GM21423 (cell line): ENCODE results near the gene FGGY.

Experiments used
- ATAC-seq: cut with Tn5 transposase; IDR thresholded peaks from one replicate; pipeline ENCODE4 v1.9.1; 2021; ENCODE audit warnings: mild to moderate bottlenecking, moderate library complexity; ENCODE audit not compliant: unreplicated experiment

Gene FGGY

DNA sequence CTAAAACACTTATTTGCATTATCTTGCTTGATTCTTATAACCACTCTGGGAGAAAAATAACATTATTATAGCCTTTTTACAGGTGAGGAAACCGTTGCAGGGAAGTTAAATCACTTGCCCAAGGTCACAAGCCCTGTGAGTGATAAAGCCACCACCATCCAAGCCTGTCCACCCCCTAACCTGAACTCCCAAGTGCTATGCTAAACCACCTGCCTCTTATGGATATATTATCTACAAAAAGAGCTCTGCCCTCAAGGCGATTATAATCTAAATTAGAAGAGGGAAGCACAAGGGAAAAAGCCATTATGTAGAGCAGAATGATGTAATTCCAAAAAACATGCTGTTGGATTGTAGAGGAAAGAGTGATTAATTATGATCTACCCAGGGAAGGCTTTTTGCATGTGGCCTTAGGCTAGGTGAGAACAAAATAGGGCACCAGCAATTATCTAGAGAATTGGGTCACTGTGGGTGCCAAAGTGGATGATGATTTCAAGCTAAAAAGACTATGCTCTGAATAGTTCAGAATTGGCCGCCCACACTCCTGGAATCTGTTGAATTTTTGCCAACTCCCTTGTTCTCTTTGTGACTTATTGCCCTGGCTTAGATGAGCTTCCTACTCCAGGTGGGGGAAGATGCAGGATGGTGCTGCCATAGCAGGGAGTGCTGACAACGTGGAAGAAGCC, 205.3 kb downstream of the FGGY start:
- no peak for ATAC-seq

DNA sequence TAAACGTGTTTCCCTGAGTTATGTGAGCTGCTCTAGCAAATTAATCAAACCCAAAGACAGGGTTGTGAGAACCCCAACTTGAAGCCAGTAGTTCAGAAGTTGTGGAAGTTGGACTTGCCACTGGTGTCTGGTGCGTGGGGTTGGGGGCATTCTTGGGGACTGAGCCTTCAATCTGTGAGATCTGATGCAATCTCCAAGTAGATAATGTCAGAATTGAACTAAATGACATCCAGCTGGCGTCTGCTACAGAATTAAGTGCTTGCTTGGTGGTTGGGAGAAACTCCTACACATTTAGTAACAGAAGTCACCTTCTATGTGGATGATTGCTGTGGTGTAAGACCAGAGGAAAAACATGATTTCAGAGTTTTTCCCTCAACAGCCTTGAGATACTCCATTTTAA, 207.4 kb downstream of the FGGY start:
- no peak for ATAC-seq

DNA sequence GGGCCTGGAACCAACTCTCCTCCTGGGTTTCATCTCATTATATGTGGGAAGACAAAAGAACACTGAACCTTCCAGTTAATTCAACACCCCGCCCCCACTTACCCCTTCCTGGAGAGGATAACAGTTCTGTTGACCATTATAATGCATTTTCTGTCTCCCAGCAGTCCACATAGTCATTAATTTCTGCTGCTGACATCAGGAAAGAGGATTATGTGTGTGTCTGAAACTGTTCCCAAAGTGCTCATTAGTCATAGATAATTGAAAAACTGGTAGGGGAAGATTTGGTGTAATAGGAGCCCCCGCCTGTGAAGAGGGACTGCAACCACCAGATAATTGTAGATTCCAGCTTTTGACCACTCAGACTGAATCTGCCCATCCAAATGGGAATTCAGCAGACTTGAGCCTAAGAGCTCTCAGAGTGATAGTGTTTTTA, 208.7 kb downstream of the FGGY start:
- ATAC-seq, result no peak

DNA sequence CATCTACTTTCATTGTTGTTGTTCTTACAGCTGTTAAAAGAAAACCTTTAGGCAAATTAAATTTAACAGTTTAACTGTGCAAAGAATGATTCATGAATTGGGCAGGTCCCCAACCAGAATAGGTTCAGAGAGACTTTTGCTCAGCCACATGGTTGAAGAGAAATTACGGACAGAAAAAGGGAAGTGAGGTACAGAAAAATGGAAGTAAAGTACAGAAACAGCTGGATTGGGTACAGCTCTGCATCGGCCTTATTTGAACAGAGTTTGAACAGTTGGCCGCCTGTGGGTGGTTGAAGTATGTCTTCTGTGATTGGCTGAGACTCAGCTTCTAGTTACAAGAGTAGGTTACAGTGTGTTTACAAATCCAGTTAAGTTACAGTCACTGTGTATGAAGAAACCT, 210.1 kb downstream of the FGGY start:
- ATAC-seq, result peak; percentile 85

DNA sequence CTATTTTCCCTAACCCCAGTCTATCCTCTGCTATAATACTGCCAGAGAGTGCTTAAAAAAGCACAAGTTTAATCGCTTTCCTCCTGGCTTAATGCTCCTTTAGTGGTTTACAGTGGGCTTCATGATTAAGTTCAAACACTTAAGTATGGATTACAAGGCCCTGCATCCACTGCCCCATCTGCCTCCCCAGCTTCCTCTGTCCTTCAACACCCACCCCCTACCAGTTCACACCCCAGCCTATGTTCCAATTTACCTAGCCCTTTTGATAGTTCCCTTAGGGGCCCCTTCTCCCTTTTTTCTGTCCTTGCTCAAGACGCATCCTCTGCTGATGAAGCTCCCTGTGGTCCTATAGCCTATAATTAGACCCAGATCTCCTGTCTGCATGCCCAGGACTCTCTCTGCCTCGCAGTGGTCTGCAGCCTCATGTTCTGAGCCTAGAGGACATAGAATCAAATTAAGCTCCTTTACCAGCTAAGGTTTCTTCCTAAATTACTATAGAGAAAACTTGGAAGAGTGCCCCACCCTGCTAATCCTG, 212.5 kb downstream of the FGGY start:
- ATAC-seq, result no peak

DNA sequence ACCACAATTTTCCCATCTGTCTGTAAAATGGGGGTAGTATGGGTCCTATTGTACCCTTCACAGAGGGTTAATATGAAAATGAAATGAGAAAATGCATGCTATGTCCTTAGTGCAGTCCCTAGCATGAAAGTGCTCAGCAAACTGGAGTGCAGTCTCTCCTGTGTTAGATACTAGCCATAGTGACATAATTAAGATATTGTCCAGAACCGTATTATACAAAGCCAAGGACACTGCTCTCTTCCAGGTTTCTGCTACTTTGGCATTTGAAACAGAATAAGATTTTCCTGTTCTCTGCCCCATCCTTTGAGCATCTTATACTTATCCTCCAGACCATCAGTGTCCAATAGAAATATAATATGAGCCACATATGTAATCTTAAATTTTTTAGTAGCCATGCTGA, 213.4 kb downstream of the FGGY start:
- ATAC-seq, result no peak

DNA sequence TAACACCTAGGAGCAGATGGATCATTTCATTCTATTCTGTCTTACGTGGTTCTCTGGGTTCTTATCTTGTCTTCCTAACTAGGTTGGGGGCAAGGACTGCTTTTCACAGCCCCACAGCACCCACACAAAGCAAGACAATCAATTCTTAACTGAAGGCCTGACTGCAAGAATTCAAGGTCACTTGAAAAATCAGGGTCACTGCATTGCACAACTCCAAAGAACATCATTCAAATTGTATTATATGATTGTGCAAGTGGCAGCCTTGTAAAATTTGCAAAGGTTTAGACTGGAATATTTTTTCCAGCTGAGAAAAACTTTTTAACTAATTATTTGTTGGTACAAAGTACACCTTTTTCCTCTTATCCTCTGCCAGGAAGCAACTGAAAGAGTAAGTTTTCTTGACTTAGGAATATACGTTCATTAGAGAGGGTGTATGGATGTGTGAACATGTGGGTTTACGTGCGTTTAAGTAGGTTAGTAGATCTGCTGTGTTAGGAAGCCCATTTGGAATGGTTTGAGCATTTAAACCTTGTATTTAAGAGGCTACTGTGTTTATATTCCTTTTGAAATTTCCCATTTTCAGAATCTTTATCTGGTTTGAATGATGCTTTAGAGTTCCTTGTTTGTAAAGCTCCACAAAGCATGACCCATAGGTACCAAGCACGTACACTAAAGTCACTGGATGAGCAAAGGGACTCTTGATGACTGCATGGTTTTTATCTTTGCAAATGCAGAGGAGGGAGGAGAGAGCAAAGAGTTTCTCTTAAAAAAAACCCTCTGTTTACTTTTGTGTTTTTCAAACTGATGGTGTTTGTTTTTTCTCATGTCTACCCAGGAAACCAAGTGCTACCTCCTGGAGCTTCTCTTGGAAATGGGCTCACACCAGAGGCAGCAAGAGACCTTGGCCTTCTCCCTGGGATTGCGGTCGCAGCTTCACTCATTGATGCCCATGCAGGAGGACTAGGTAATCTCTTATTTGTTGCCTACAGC, 214.9 kb downstream of the FGGY start:
- no peak for ATAC-seq

DNA sequence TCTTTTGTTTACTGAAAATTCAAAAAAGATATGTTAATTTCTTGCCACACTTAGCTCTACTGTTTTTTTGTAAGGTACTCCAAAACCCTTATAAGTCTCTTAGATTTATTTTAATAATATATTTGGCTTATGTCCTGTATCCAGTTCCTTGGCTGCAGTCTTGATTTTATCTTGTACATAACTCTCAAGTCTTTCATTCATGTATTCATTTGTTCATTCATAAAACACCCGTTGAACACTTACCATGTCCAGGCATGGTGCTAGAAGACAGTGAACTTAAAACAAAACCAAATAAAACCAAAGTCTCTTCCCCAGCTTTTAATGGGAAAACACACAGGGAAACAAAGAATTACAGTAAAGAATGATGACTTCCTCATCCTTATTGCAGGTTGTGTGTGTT, 215.8 kb downstream of the FGGY start:
- no peak for ATAC-seq

DNA sequence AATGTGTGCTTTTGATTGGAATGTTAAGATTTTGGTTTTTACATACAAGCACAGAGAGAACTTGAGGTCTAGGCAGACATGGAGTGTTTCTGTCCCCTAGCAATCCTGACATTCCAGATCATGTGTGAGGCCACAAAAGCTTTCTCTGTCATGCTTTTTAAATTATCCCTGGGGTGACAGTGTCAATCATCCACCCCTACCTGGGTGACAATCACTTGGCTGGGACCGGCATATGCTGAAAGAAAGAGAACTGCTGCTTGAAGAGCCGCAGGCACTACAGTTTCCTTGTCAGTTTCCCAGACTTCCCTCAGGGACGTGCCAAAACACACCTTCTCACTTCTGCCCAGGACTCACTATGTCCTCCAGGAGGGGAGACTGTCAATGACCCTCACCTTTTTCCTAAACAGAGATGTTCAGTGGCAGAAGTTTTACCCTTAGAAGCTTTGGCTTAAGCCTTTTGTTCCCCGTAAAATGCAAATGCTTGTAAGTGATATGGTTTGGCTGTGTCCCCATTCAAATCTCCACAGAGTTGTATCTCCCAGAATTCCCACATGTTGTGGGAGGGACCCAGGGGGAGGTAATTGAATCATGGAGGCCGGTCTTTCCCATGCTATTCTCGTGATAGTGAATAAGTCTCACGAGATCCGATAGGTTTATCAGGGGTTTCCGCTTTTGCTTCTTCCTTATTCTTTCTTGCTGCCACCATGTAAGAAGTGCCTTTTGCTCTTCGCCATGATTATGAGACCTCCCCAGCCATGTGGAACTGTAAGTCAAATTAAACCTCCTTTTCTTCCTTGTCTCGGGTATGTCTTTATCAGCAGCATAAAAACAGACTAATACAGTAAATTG, 217.4 kb downstream of the FGGY start:
- ATAC-seq, result no peak

DNA sequence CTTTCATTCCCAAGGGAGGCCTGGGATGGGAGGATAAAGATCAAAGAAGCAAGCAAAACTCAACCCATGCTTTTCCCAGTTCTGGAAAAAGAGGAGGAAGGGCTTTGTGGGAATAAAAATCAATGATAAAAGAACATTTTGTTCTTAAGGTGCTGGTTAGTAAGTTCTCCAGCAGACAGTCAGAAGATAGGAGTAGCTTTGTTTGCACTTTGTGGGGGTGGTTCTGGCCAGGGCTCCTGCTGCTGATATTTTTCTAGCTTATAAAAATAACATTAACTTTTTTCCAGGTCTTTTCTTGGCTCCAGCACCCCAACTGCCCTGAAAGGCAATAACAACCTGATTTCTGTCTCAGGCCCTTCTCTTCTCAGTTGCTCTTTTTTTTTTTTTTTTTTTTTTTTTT, 220.0 kb downstream of the FGGY start:
- ATAC-seq, result no peak

DNA sequence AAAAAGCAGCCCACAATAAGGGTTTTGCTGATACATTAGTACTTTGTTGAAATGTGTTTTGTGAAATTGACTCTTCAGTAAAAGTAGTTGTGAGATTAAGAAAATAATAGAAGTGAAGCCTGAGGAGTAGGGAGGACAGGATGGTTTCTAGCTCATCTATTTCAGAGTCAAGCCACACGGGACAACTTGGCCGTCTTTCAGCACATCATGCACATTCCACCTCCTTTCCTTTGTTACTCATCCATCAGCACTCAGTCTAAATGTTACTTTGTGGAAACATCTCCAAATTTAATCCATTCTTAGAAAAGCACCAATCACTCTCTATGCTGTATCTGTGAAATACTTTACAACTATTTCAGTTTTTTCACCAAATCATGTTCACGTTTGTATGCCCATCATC, 223.3 kb downstream of the FGGY start:
- ATAC-seq, result no peak

DNA sequence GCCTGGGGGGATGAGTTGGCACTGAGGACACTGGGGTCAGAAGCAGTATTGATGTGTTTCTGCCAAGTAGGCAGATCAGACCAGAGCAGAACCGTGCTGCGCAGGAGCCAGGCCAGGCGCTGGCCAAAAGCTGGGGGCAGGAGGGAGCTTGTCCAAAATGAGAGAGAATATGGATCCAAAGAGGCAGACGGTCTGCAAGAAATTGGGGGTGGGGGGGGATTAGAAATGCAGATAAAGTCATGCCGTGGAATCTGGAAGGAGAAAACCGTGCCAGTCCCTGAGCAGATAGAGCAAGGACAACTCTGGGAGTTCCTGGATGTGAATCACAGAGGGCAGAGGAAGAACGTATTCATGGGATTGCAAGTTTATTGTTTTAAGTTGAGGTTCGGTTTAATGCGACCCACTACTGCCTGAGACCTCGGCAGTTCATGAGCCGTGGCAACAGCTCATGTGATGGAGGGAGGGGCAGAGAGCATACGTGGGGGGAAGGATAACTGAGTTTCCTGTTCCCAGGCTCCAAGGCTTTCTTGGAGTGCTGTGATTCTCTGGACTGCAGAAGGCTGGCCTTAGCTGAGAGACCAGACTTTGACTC, 224.0 kb downstream of the FGGY start:
- no peak for ATAC-seq

DNA sequence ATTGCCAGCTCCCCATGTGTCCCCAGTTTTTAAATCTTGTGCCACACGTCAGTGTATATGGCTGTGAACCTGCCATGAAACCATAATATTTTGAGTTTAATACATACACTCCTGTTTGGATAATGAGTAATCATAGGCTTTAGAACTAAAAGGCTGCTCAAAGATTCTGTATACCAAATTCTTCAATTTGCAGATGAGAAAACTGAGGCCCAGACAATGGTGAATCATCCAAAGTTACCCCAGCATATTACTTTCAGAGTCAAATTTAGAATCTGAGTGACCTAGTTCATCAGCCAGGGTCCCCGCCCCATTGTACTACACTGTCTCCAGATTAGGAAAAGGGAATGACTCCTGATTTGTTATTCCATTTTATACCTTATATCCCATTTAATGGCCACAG, 224.6 kb downstream of the FGGY start:
- no peak for ATAC-seq

DNA sequence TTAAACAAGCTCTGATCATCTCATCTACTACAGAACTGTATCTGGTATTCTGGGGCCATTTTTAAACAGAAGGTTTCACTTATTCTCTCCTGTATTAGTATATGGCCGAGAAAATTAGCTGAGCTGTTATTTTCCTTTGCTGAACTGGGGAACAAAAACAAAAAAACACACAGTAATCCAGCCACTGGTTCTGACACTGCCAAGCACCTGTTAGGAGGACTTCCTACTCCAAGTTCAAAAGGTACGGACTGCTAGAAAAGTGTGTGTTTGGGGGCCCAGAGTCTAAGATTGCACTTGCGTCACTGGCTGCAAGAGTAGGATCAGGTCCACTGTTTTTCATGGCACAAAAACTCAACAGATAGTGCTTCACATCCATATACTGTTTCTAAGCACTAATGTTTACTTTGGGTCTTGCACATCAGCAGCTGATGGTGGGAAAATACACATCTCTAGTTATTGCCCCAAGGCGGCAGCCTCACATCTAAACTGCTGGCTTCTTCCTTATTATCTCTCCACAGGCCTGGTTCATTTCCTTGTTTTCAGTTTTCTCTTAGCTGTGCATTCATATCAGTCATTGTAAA, 226.1 kb downstream of the FGGY start:
- no peak for ATAC-seq

DNA sequence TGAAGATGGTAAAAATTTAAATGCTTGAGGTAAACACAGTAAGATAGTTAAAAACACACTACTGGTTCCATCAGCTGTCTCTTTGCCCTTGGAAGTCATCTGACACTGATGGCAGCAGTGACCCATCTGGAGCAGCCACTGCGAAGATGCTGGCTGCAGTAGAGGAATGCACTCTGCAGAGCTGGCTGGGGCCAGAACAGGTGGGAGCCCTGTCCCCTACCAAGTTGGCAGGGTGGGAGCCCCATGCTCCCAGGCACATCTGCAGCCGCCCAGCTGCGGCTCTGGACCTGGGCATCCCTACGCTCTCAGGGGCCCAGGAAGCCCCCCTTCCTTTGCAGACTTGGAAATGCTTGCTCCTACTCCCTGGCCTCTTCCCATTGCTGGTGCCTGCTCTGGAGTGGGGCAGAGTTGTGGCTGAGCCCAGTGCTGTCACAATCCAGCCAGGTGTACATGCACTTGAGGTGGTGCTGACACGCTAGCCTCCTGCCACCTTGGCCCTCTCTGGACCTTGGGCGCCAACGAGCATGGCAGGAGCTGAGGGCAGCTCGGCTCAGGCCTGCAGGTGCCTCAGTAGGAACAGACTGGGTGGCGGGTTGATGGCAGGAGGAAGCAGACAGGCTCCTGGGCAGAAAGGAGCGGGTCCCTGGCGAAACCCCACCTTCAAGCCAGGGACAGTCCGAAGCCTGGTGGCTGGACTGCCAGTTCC, 227.0 kb downstream of the FGGY start:
- no peak for ATAC-seq

DNA sequence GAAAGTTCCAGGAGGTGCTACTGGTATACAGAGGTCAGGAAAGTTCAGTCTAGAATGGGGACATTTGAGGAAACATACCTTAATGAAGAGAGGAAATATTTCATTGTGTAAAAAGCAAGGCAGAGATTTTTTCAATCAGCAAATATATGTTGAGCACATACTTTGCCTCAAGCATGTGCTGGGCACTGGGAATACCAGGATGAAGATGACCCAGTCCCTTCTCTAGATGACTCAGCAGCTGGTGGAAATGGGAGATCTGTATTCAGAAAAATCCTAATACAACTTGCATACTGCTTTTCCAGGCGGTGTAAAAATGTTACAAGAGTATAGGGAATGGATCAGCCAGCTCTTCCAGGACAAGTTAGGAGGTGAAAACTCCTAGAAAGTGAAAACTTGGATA, 229.3 kb downstream of the FGGY start:
- ATAC-seq, result no peak

DNA sequence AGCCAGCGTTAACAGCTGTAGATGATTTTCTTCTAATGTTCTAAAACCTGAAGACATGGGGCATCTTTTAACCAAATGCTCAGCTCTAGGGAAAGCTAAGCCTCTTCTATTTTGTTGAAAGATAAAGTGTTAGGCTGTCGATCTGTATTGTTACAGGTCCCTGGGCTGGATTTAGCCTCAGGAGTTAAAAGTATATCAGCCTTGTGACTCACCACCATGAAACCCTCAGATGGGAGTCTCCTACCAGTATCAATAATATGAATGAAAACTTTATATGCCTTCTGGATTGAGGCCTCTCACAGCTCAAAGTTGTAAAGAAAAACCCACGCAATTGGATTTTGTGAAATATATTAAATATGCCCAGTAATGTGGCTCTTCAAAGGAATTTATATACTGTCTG, 231.6 kb downstream of the FGGY start:
- ATAC-seq, result no peak

DNA sequence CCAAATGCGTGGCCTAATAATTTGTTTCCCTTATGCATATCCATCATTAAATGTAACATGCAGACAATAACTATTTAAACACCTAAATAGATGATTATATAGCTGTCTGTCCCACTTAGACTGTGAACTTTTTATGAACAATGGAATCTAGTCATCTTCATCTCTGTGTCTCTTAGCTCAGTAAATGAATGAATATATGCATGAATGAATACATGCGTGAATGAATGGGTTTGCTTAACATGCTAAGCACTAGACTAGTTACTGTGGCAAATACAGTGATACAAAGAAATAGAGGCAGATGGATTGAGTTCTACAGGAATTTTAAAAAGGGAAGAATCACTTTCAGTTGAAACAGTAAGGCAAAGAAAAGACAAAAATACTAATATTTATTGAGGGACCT, 232.0 kb downstream of the FGGY start:
- ATAC-seq, result no peak

DNA sequence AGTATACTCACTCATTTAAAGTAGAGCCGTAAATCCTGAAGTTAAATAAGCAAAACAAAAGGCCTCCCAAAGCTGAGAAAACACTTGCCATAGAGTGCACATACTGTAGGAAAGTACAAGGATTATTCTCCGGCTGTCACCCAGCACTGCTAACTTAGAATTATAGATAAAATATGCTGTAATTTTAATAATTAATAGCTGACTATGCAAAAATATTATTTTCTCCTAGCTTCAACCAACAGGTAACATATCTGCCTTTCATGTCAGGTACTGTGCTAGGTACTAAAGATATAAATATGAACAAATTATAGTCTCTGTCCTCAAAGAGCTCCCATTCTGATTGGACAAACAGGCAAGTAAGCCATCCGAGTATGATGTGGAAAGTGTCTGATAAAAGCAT, 233.2 kb downstream of the FGGY start:
- ATAC-seq, result no peak

DNA sequence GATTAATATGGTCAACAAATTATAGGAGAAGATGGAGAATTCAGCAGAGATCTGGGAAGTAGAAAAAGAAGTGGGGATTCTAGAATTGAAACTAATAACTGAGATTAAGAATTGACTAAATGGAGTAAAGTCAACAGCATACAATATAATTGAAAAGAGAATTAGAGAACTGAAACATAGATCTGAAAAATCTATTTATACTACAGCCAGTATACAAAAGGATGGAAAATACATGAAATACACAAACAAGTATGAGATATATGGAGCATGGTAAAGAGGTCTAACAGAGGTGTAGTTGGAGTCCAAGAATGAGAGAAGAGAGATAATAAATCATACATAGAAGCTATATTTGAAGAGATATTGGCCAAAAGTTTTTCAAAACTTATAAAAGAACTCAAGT, 235.2 kb downstream of the FGGY start:
- peak; percentile 52 for ATAC-seq
